GM21717 (cell line): ENCODE measurements around the gene MARF1.

Experiments used
- ATAC-seq: cut with Tn5 transposase; IDR thresholded peaks from one replicate; pipeline ENCODE4 v1.9.1; 2021; ENCODE audit warnings: mild to moderate bottlenecking, moderate library complexity; ENCODE audit not compliant: unreplicated experiment

Gene MARF1

GRCh38 chr16:15602285-15603044 lies 40.5 kb downstream of the MARF1 start:
- no peak for ATAC-seq

DNA sequence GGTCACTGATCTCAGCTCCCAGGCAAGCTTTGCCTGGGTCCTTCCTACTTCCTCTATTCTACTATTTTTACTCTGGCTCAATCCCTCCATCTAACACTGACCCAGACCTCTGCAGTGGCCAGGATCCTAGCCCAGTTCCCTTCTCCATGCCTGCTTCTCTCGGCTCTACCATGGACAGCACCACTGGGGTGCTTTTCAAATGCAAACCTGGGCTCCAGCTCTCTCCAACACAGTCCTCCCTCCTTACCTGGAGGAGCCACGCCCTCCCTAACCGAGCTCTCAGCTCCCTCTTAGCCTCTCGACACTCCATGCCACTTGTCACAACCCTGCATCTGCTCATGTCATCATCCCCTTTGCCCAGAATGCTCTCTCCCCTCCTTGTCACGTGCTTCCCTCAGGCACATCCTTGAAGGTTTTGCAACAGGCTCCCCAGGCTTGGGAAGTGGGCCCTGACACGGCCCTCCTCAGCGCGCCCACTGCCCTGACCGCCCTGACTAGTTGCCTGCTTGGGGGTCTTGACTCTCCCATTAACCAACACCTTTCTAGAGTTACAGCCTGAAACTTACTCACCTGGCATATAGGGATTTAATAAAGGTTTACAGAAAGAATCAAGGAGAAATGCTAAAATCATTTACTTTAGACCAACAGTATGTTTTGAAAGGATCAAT lies 41.6 kb downstream of the MARF1 start:
- ATAC-seq, result no peak

DNA sequence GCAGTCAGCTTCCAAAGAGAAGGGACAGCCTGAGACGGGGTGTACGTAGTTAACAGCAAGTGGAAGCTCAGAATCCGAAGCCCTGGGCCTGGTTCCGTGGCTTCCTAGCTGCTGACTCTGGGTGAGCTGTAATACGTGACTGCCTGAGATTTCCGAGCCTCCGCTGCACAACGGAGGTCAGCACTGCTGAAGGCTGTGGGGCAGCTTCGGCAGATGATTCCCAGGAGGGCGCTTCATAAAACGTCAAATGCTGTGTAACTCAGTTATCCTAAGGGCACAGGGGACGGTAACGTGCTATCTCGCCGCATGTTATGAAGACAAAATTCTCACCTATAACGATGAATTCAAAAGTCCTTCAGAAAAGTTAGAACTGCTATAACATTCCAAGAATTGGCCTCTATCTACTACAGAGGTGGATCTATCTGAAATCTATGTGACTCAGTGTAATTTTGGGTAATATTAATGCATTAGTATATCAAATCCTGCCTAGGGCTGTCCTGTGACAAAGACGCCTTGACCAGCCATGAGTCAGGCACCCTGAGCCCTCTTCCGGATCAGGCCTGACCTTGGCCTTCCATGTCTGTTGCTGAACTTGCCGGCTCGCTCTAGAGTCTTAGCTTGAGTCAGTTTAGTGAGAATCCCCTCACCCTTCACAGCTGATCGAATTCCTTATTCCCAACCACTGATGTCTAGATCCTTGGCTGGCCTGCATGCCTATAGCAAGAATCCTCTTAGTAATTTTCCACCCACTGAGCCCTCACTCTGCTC lies 43.5 kb downstream of the MARF1 start:
- no peak for ATAC-seq

GRCh38 chr16:15598648-15599190 lies 44.2 kb downstream of the MARF1 start:
- ATAC-seq, result no peak

- ATAC-seq, result no peak
These were observed 44.9 kb downstream of the MARF1 start for GRCh38 chr16:15597822-15598647.

DNA sequence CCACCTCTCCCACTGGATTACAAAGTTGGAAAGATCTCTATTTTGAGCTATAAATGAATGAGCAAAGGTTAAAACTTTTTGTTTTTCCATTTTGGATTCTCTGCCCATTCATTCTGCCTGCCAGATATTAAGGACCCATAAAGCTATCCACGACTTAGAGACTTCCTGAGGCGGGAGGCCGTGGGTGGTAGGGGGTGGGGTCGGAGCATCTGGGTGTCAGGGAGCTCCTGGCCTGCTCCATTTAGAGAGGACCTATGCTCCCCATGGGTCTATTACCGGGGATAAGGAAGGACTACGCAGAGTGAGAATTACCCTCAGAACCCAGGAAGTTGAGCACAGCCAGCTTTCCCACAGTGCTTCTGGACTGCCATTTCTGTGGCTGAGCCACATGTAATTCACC lies 45.8 kb downstream of the MARF1 start:
- no peak for ATAC-seq

GRCh38 chr16:15594711-15595320 lies 48.1 kb downstream of the MARF1 start:
- no peak for ATAC-seq

DNA sequence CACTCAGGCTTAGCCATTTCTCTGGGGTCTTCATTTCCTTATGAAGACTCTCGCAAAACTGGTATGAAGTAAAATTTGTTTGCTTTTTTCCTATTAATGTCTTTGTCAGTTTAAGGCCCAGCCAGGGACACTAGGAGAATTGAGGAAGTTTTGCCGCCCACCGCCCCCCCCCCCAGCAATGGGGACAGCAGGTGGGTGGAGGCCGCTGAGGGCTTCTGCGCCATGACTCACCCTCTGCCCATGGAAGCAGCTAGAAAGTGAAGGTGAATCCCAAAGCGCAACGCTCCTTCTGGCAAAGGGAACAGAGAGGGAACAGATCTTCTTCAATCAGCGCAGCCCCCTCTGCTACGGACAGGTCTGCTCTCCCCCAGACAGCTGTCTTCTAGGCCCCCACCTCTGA lies 49.7 kb downstream of the MARF1 start:
- ATAC-seq, result no peak

GRCh38 chr16:15592324-15592723 lies 50.6 kb downstream of the MARF1 start:
- no peak for ATAC-seq

GRCh38 chr16:15587152-15587825 lies 55.7 kb downstream of the MARF1 start:
- ATAC-seq, result no peak

GRCh38 chr16:15586716-15587115 lies 56.2 kb downstream of the MARF1 start:
- ATAC-seq, result no peak

GRCh38 chr16:15585956-15586355 lies 57.0 kb downstream of the MARF1 start:
- no peak for ATAC-seq

GRCh38 chr16:15583526-15583925 lies 59.4 kb downstream of the MARF1 start:
- no peak for ATAC-seq

DNA sequence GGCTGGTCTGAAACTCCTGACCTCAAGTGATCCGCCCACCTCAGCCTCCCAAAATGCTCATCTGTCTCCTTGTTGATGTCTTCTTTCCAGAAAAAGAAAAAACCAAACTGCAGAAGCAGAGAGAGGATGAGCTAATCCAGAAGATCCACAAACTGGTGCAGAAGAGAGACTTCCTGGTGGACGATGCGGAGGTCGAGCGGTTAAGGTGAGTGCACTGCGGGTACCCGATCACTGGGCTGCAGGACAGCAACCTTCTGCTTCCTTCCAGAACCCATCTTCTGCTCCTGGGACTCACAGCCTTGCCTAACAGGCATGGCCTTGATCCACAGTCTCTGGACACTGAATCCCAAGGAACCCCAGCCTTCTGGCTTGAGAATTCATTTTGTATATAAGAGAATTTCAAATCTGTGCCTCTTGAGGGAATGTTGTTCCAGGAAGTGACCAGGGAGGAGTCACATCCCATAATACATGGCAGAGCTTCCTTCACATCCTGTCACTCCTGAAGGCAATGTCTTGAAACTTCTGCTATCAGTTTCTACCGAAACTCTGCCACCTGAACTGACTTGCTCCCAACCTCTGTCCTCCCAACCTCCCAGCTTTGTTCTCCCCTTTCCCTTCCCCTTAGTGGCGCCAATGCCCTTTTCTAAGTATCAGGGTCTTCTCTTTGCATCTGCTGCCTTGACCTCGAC lies 61.7 kb downstream of the MARF1 start:
- no peak for ATAC-seq

DNA sequence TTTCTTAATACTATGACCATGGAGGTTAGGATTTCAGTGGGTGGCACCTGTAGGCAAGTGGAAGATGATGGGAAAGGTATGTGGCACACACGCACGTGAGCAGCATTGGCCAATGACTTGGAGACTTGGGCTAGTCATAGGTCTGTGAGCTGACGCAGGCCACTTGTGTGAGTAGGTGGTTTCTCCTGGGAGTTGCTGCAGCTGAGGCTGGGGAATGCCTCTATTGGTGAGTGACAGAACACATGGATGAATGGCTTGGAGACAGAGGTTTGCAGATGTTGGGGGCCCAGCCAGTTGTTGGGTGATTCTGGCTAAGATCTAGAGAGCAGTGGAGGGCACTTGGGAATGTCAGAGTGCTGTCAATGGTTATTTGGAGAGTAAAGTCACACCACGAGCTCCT lies 64.1 kb downstream of the MARF1 start:
- ATAC-seq, result no peak

DNA sequence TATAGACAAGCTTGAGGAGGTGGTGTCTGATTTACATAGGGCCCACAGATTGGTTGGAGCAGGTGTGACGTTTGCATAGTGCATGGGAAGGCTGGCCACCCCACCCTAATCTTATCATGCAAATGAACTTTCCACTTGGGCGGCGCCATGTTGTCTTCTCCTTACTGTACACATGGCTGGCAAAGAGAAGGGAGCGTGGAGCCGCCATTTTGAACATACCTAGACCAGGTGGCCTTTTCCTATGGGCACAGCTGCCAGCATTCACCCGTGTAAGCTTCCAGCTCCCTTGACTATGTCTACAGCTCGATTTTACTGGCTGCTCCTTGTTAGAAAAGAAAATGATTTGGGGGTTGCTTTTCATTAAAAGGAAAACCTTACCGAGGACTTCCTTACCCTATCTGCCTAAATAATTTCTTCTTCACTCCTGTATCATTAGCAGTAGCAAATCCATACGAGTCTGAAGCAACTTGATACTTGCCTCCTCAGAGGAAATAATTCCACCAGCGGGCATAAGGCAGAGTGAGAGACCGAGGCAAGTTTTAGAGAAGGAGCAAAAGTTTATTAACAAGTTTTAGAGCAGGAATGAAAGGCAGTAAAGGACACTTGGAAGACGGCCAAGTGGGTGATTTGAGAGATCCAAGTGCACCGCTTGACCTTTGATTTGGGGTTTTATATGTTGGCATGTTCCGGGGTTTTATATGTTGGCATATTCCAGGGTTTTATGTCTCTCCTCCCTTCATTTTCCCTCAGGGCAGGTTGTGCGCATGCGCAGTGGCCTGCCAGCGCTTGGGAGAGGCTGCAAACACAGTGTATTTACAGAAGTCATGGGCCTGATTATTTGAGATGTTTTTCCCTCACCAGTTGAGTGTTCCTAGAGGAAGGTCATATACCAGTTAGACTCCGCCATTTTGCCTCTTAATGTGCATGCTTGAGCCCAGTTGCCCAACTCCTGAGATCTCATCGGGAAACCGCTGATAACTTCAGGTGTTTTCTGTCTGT lies 65.7 kb downstream of the MARF1 start:
- ATAC-seq, result no peak

- no peak for ATAC-seq
These were observed 67.5 kb downstream of the MARF1 start for GRCh38 chr16:15575293-15576049.
